Globus pallidus (tissue), 1 donor: ENCODE results near the gene UMODL1.

ENCODE experiments used
- DNase-seq: peaks from one replicate; pipeline ENCODE4 v3.0.0-alpha.2; 2015; ENCODE audit warnings: low spot score

The UMODL1 gene

GRCh38 chr21:42080788-42081083, 9.6 kb downstream of the UMODL1 start:
- no peak for DNase-seq

GRCh38 chr21:42081138-42081537, 10.0 kb downstream of the UMODL1 start:
- DNase-seq = peak; percentile 36

- DNase-seq = peak; percentile 33
Observed at GRCh38 chr21:42081931-42082381, 10.8 kb downstream of the UMODL1 start.

GRCh38 chr21:42082501-42083360, 11.6 kb downstream of the UMODL1 start:
- DNase-seq = no peak

GRCh38 chr21:42083361-42083690, 12.2 kb downstream of the UMODL1 start:
- DNase-seq = no peak

- no peak for DNase-seq
Observed at GRCh38 chr21:42084079-42084478, 13.0 kb downstream of the UMODL1 start.

GRCh38 chr21:42085246-42086077, 14.3 kb downstream of the UMODL1 start:
- DNase-seq = no peak

- DNase-seq = no peak
Observed at GRCh38 chr21:42086969-42087368, 15.9 kb downstream of the UMODL1 start.

- no peak for DNase-seq
Observed at GRCh38 chr21:42088148-42088547, 17.0 kb downstream of the UMODL1 start.

GRCh38 chr21:42088658-42089057, 17.5 kb downstream of the UMODL1 start:
- DNase-seq = no peak

- DNase-seq = no peak
Observed at GRCh38 chr21:42089093-42089631, 18.0 kb downstream of the UMODL1 start.

GRCh38 chr21:42089665-42090310, 18.7 kb downstream of the UMODL1 start:
- DNase-seq = no peak

- DNase-seq = no peak
Observed at GRCh38 chr21:42091899-42092508, 20.9 kb downstream of the UMODL1 start.

GRCh38 chr21:42092771-42093170, 21.7 kb downstream of the UMODL1 start:
- DNase-seq = no peak

- no peak for DNase-seq
Observed at GRCh38 chr21:42093186-42093585, 22.1 kb downstream of the UMODL1 start.

GRCh38 chr21:42093991-42094421, 22.9 kb downstream of the UMODL1 start:
- no peak for DNase-seq

GRCh38 chr21:42094811-42095210, 23.7 kb downstream of the UMODL1 start:
- no peak for DNase-seq

- no peak for DNase-seq
Observed at GRCh38 chr21:42095581-42095980, 24.5 kb downstream of the UMODL1 start.

- no peak for DNase-seq
Observed at GRCh38 chr21:42096566-42096965, 25.4 kb downstream of the UMODL1 start.

GRCh38 chr21:42097274-42097673, 26.2 kb downstream of the UMODL1 start:
- DNase-seq = no peak

GRCh38 chr21:42097860-42098454, 26.8 kb downstream of the UMODL1 start:
- DNase-seq = no peak
